ENCODE measurements around the gene ETFA. TPM values are rescaled to one million over a fixed set of nuclear protein-coding genes. Genes with fewer than 3 reads are reported as not detected.

ETFA gene
- polyA plus RNA-seq, 6 donors from 2014 or later, result 88.5 to 115 (median 105) TPM

DNA sequence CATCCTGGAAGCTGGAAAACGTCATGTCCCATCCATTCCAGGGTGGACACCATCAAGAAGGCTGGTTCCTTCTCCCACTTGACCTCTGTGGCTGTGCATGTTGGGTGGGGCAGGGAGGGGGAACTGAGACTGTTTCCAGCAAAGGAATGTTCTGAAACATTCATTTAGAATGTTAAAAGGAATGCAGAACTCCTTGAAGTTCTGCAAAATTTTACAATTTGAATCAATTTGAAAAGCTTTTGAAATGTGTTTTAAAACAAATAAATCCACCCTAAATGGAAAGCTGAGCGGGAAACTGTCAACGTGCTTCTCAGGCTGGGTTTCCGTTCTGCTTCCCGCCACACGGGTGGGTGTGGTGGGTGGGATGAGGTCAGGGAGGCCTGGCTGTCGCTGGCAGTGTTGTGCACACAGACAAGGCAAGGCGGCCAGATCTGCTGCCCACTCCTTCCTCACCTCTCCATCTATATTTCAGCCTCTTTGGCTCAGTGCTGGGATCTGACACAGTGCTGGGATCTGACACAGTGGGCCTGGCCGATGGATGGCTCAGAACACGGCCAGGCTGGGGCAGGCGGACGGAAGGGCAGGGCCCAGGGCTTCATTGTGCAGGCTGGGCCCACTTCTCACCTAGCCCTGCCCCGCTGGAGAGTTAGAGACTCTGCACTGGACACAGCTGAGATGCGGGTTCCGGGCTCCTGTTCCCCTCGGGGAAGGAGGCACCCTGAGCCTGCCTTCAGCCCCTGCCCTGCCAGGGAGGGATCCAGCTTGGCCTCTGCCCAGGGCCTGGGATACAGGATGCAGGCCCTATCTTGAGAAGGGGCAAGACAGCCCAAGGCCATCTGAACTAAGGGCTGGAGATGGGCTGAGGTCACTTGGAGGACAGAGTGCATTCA is 141.1 kb downstream of the ETFA start:
- H3K9me3 Mint-ChIP-seq, result peaks cover 0 to 8% (median 2%) of the 10 kb centered on the region in 7 donors
- H3K27ac Mint-ChIP-seq, result no peak overlapping the region
- H3K27me3 Mint-ChIP-seq, result peaks cover 4 to 17% (median 6%) of the 10 kb centered on the region in 3 donors
- ATAC-seq (ENCODE audit: low read depth in 2 of 2) (no peak), DNase-seq (no peak)
- H3K4me1 Mint-ChIP-seq, result no peaks in the 10 kb centered on the region
- no peaks in the 10 kb centered on the region for H3K36me3 Mint-ChIP-seq
- H3K4me3 Mint-ChIP-seq, result no peak overlapping the region

DNA sequence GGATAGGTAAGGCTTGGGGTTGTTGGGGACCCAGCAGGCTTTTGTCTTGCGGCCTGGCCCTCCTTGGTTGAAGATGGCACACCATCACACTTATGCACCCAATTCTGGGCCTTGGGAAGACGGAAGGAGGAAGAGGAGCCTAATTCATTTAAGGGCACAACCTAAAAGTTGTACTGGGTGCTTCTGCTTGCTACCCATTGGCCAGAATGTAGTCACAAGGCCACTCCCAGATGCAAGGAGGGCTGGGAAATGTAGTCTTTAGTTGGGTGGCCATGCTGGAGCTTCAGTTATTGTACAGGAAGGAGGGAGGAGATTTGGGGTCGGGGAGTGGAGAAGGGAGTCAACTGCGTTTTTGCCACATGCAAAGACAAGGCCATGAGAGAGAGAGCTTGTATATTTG is 142.3 kb downstream of the ETFA start:
- peak overlapping the region in 1 of 8 donors; percentile 17 for H3K4me3 Mint-ChIP-seq
- no peak overlapping the region for H3K27ac Mint-ChIP-seq
- peaks cover 0 to 7% (median 2%) of the 10 kb centered on the region in 7 donors for H3K9me3 Mint-ChIP-seq
- H3K36me3 Mint-ChIP-seq, result no peaks in the 10 kb centered on the region
- peaks cover 4 to 17% (median 6%) of the 10 kb centered on the region in 3 donors for H3K27me3 Mint-ChIP-seq
- H3K4me1 Mint-ChIP-seq, result no peaks in the 10 kb centered on the region
- no peak for ATAC-seq (ENCODE audit: low read depth in 2 of 2)
- DNase-seq, result no peak

DNA sequence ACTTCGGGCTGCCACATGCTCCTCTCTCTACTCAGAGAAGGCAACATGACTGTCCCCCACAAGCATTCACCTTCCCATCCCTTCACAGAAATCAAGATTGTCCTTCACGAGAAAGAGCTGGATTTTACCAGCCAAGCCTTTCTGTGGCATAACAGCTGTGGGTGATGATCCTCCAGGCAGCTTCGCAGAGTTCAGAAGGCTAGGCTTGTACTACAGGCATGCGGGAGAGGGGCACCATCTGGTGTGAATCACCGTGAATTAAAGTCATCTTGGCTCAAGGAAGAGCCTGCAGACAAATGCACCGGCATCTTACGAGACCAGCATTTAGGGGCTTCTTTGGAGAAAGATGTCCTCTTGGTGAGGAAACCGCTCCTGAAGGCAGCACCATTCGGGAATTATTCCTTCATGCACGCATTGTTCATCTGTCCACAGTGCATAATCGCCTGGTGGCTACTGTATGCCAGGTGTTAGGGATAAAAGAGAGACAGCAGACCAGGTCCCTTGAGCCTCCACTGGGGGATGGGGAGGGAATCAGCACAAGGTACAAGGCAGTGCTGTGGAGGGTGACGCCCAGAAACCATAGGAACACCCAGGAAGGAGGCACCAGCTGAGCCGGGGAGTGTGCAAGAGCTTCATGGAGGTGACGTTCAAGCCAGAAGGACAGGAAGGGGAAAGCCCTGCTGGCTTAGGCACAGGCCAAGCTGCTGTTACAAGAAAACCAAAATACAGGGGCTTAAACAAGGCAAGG is 142.9 kb downstream of the ETFA start:
- no peak overlapping the region for H3K4me3 Mint-ChIP-seq

DNA sequence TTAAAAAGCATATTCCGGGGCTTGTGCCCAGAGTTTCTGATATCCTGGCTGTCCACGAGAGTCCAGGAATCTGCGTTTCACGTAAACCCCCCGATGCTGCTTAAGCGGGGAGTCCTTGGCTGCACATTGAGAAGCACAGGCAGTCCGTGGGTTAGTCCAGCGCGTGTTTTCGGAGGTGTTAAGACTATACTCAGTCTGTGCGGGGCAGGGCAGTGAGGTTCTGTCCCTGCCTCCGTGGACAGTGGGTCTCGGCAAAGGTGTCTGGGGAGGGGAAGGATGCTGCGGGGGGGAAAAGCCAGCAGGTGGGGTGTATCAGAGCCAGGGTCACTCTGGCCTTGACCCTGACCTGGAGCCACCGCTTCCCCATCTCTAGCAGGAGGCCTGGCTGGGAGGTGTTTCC is 145.3 kb downstream of the ETFA start:
- Mint-ChIP-seq H3K36me3 (no peaks in the 10 kb centered on the region), H3K4me1 (no peaks in the 10 kb centered on the region)
- DNase-seq, result no peak

More for the DNA sequence above, 142.9 kb downstream of the ETFA start:
- DNase-seq (no peak), ATAC-seq (ENCODE audit: low read depth in 2 of 2) (no peak)
- H3K36me3 Mint-ChIP-seq, result no peaks in the 10 kb centered on the region
- no peak overlapping the region for H3K27ac Mint-ChIP-seq
- peaks cover 0 to under 1% (median 0%) of the 10 kb centered on the region in 7 donors for H3K9me3 Mint-ChIP-seq
- H3K4me1 Mint-ChIP-seq, result no peaks in the 10 kb centered on the region
- H3K27me3 Mint-ChIP-seq, result peaks cover 4 to 17% (median 6%) of the 10 kb centered on the region in 3 donors

More for the DNA sequence above, 145.3 kb downstream of the ETFA start:
- Mint-ChIP-seq H3K9me3 (no peaks in the 10 kb centered on the region), H3K4me3 (no peak overlapping the region), H3K27me3 (peaks cover 2 to 6% (median 4%) of the 10 kb centered on the region in 3 donors), H3K27ac (no peak overlapping the region)
- no peak for ATAC-seq (ENCODE audit: low read depth in 2 of 2)

Other genes starting within 250 kb of the ETFA start
- gene ISL2, start 25.3 kb upstream of the ETFA start, polyA plus RNA-seq (ENCODE audit: low read depth in 6 of 6), result not detected